ENCODE measurements around the gene BLM. TPM values are rescaled to one million over a fixed set of nuclear protein-coding genes. Genes with fewer than 3 reads are reported as not detected.

BLM gene
- total RNA-seq, 1 experiment from 2014 or later, result 41.3 TPM

- Histone ChIP-seq H2AK5ac (ENCODE audit: insufficient read length, low read length) (no peak overlapping the region), H3K79me1 (ENCODE audit: insufficient read depth, low read depth, low read length, poor library complexity, severe bottlenecking) (no peaks in the 10 kb centered on the region), H3K56ac (ENCODE audit: insufficient read length, low read depth, low read length) (no peak overlapping the region), H3K27ac (ENCODE audit: insufficient read length, low read depth, low read length) (no peak overlapping the region), H3K14ac (ENCODE audit: insufficient read depth, low read length) (no peak overlapping the region), H3K4me2 (ENCODE audit: insufficient read depth, insufficient read length, low read length) (no peak overlapping the region), H3K23ac (ENCODE audit: insufficient read length, low read depth, low read length) (no peak overlapping the region), H4K20me1 (ENCODE audit: control insufficient read depth, insufficient read depth, insufficient read length) (no peaks in the 10 kb centered on the region), H3K23me2 (ENCODE audit: insufficient read length, low read depth, low read length, poor library complexity, severe bottlenecking) (no peaks in the 10 kb centered on the region), H3K79me2 (ENCODE audit: insufficient read depth, low read length) (no peaks in the 10 kb centered on the region), H3K4me1 (ENCODE audit: insufficient read depth, low read length) (no peaks in the 10 kb centered on the region), H2BK5ac (ENCODE audit: insufficient read length, low read length) (no peak overlapping the region), H3K27me3 (ENCODE audit: insufficient read depth, low read length) (no peaks in the 10 kb centered on the region), H2BK20ac (ENCODE audit: low read depth, low read length, poor library complexity, severe bottlenecking) (no peak overlapping the region), H2AFZ (ENCODE audit: low read length) (no peak overlapping the region), H2BK120ac (ENCODE audit: low read depth, low read length, poor library complexity, severe bottlenecking) (no peak overlapping the region), H3T11ph (ENCODE audit: low read length) (no peak overlapping the region), H2BK15ac (ENCODE audit: low read depth, low read length) (no peak overlapping the region), H4K5ac (ENCODE audit: insufficient read length, low read depth, low read length) (no peak overlapping the region), H3K18ac (ENCODE audit: insufficient read length, low read depth, low read length) (no peak overlapping the region), H2BK12ac (ENCODE audit: insufficient read length, low read depth, low read length) (no peak overlapping the region), H3K9me3 (ENCODE audit: control insufficient read depth, low read depth, low read length) (no peaks in the 10 kb centered on the region), H3K9ac (ENCODE audit: extremely low read depth, insufficient read length, low read length) (no peak overlapping the region), H4K91ac (ENCODE audit: insufficient read length, low read depth, low read length) (no peak overlapping the region), H3K4ac (ENCODE audit: low read depth, low read length) (no peak overlapping the region), H4K8ac (replicated peaks; ENCODE audit: insufficient read length, low read depth, low read length) (no peak overlapping the region)
- TF ChIP-seq CTCF (conservative IDR thresholded peaks at IDR 0.05), result no peak
- H3K36me3 Mint-ChIP-seq (ENCODE audit: insufficient read depth in 1 of 3, low read depth in 3 of 3), result peaks cover 8 to 66% (median 51%) of the 10 kb centered on the region in 3 experiments; a peak in 6 of 7 replicates
- H3K4me1 Mint-ChIP-seq, result peaks cover 0 to under 1% of the 10 kb centered on the region in 2 experiments; a peak in 1 of 4 replicates
- H3K27ac Mint-ChIP-seq, result peak overlapping the region in 1 of 3 experiments; percentile 7; a peak in 2 of 7 replicates
- no peak for DNase-seq
- WGBS (ENCODE audit: extremely low coverage, insufficient read length, low lambda C conversion rate), result no CpG with 5 or more reads among the region's 8 CpGs
- no peaks in the 10 kb centered on the region for H3K27me3 Mint-ChIP-seq (ENCODE audit: low read depth)
- H3K9me3 Mint-ChIP-seq, result no peaks in the 10 kb centered on the region
- no peak overlapping the region for H3K4me3 Mint-ChIP-seq
Observed at GRCh38 chr15:90807074-90807785, 90.1 kb downstream of the BLM start.

Measured in H9 (cell line).